ENCODE measurements around the gene CASP12.
"Not testable (repeated sequence)": the region's sequence is repeated elsewhere in the genome, so short reads cannot be mapped to it uniquely, and the experiment has no call there.

Gene CASP12

GRCh38 chr11:104897891-104898684 lies at the start of gene CASP12:
Gene CASP12 (minus strand): TSS chr11:104898460.
- no peak for DNase-seq (ENCODE audit: low spot score)

DNA sequence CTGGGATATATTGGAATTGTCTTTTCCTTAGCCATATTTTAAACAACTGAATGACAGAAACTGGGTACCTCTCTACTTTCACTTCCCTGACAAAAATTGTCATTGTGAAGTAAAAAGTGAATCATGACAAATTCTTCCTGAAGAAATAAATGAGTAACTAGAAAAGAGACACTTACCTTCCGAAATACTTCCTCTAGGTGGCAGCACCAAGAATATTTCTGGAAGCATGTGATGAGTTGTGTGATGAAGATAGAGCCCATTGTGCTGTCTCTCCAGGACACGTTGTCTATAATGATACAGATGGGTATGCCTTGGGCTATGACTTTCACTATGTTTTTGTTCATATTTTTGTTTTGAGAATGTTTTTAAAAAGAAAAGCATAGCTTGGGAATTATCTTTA lies 48.6 kb upstream of the CASP12 start:
- DNase-seq (ENCODE audit: low spot score) = peak; percentile 17

GRCh38 chr11:104944076-104944475 lies 45.8 kb upstream of the CASP12 start:
- no peak for DNase-seq (ENCODE audit: low spot score)

GRCh38 chr11:104943561-104943960 lies 45.3 kb upstream of the CASP12 start:
- no peak for DNase-seq (ENCODE audit: low spot score)

DNA sequence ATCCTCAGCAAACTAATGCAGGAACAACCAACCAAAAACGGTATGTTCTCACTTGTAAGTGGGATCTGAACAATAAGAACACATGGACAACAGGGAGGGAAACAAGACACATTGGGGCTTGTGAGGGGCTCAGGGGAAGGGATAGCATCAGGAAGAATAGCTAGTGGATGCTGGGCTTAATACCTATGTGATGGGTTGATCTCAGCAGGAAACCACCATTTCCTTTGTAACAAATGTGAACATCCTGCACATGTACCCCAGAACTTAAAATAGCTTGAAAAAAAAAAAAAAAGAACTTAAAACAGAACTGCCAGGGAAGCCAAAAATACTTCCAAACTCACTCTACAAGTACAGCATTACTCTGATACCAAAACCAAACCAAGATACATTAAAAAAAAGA lies 36.3 kb upstream of the CASP12 start:
- no peak for DNase-seq (ENCODE audit: low spot score)

GRCh38 chr11:104934073-104934472 lies 35.8 kb upstream of the CASP12 start:
- DNase-seq (ENCODE audit: low spot score) = not testable (repeated sequence)

DNA sequence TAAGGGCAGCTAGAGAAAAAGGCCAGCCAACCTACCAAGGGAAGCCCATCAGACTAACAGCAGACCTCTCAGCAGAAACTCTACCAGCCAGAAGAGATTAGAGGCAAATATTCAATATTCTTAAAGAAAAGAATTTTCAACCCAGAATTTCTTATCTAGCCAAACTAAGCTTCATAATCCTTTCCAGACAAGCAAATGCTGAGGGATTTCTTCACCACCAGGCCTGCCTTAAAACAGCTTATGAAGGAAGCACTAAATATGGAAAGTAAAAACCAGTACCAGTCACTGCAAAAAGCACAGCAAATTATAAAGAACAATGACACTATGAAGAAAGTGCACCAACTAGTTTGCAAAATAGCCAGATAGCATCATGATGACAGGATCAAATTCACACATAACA lies 30.6 kb upstream of the CASP12 start:
- no peak for DNase-seq (ENCODE audit: low spot score)

- DNase-seq (ENCODE audit: low spot score) = no peak
These were observed 28.7 kb upstream of the CASP12 start for GRCh38 chr11:104926771-104927611.

- DNase-seq (ENCODE audit: low spot score) = no peak
These were observed 27.6 kb upstream of the CASP12 start for GRCh38 chr11:104925850-104926249.

GRCh38 chr11:104918113-104918824 lies 20.0 kb upstream of the CASP12 start:
- no peak for DNase-seq (ENCODE audit: low spot score)

- no peak for DNase-seq (ENCODE audit: low spot score)
These were observed 19.2 kb upstream of the CASP12 start for GRCh38 chr11:104917271-104918112.

DNA sequence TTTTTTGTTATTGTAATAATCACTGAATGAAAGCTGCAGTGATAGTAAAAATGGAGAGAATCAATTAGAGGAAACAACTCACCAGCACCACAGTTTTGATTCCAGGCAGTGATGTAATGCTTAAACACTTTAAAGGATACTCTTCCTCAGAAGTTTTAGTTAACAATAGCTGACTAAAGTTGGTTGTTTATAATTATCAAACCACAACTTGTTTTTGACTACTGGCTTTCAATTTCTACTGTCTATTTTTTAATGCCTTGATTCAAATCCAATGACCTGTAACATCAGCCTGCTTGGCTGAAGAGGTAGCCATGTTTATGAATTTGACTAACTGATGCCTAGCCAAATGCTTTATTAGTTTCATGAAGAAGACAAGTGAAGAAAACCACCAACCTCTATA lies 18.2 kb upstream of the CASP12 start:
- DNase-seq (ENCODE audit: low spot score) = no peak

DNA sequence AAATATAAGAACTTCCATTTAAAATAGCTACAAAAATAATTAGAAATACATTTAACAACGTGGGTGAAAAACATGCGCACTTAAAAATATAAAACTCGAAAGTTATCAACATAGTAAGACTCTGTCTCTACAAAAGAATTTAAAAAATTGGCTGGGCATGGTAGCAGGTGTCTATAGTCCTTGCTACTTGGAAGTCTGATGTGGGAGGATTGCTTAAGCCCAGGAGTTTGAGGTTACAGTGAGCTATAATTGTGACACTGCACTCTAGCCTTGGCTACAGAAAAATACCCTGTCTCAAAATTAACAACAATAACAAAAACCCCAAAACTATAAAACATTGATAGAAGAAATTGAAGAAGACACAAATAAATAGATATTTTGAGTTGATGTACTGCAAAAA lies 13.8 kb upstream of the CASP12 start:
- DNase-seq (ENCODE audit: low spot score) = no peak

GRCh38 chr11:104908186-104908531 lies 9.9 kb upstream of the CASP12 start:
- DNase-seq (ENCODE audit: low spot score) = no peak

- DNase-seq (ENCODE audit: low spot score) = no peak
These were observed 9.4 kb upstream of the CASP12 start for GRCh38 chr11:104907521-104908185.

DNA sequence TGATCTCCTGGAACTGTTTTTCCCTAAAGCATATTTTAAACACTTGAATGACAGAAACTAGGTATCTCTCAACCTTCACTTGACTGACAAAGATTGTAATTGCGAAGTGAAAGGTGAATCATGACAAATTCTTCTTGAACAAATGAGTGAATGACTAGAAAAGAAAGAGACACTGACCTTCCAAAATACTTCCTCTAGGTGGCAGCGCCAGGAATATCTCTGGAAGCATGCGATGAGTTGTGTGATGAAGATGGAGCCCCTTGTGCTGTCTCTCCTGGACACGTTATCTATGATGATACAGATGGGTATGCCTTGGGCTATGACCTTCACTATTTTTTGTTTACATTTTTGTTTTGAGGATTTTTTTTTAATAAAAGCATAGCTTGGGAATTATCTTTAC lies 7.0 kb upstream of the CASP12 start:
- DNase-seq (ENCODE audit: low spot score) = peak; percentile 5

DNA sequence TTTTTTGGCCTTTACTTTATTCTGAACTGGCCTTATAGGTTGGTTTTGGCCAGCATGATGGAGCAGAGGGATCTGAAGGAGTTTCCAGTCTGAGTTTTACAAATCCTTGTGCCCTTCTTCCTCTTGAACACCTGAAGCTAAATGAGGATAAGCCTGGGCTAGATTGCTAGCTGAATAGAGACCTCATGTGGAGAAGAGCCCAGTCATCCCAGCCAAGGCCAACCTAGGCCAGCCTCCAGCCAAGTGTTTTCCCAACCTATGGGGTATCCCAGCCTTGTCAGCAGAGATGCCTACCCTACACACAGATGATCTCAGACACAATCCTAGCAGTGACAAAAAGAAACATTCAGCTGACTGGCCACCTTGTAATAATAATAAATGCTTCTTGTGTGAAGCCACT lies 966 bp upstream of the CASP12 start:
- DNase-seq (ENCODE audit: low spot score) = no peak

GRCh38 chr11:104898685-104899013 lies 389 bp upstream of the CASP12 start:
- no peak for DNase-seq (ENCODE audit: low spot score)

- no peak for DNase-seq (ENCODE audit: low spot score)
These were observed 2.6 kb downstream of the CASP12 start for GRCh38 chr11:104895634-104896033.

DNA sequence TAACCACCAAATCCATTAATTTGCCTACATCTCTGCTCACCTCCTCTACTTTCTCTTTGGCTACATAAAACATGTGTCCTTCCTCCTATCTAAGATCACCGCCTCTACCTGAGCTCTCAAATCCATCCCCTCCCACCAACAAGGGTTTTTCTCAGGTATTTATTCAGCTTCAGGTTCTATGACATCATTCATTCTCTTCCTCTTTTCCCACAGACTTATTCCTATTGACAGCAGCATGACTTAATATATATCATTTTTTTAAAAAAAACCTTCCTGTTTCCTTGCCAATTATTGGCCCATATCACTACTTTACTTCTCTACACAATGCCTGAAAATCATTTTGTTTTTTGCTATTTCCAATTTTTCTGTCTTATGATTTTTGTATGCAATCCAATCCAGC lies 4.4 kb downstream of the CASP12 start:
- DNase-seq (ENCODE audit: low spot score) = no peak

- DNase-seq (ENCODE audit: low spot score) = no peak
These were observed 5.3 kb downstream of the CASP12 start for GRCh38 chr11:104892723-104893511.

Data from HuH-7 (cell line).